HG02840 (cell line): ENCODE results near the gene CFAP251.
"Not testable (repeated sequence)": the region's sequence is repeated elsewhere in the genome, so short reads cannot be mapped to it uniquely, and the experiment has no call there.

Source experiments
- ATAC-seq: cut with Tn5 transposase; IDR thresholded peaks from one replicate; pipeline ENCODE4 v1.9.1; 2021; ENCODE audit warnings: mild to moderate bottlenecking, moderate library complexity, moderate number of reproducible peaks; ENCODE audit not compliant: unreplicated experiment, low FRiP score

The CFAP251 gene

GRCh38 chr12:121917950-121918678 lies at the start of gene CFAP251:
TSS of gene CFAP251 (plus strand) at chr12:121918592. CDS start at chr12:121921306, 2,714 bp downstream.
- peak; percentile 92 for ATAC-seq

GRCh38 chr12:121869229-121869628 lies 49.2 kb upstream of the CFAP251 start:
- ATAC-seq, result not testable (repeated sequence)

GRCh38 chr12:121871467-121871866 lies 46.9 kb upstream of the CFAP251 start:
- no peak for ATAC-seq

- ATAC-seq, result no peak
Measured at GRCh38 chr12:121872546-121873215, 45.7 kb upstream of the CFAP251 start.

- ATAC-seq, result no peak
Measured at GRCh38 chr12:121873216-121873569, 45.2 kb upstream of the CFAP251 start.

GRCh38 chr12:121874071-121874470 lies 44.3 kb upstream of the CFAP251 start:
- ATAC-seq, result no peak

- ATAC-seq, result no peak
Measured at GRCh38 chr12:121875582-121875981, 42.8 kb upstream of the CFAP251 start.

GRCh38 chr12:121876080-121876447 lies 42.3 kb upstream of the CFAP251 start:
- ATAC-seq, result not testable (repeated sequence)

- ATAC-seq, result no peak
Measured at GRCh38 chr12:121883315-121883660, 35.1 kb upstream of the CFAP251 start.

GRCh38 chr12:121885129-121885528 lies 33.3 kb upstream of the CFAP251 start:
- ATAC-seq, result not testable (repeated sequence)

- no peak for ATAC-seq
Measured at GRCh38 chr12:121888083-121888477, 30.3 kb upstream of the CFAP251 start.

GRCh38 chr12:121888478-121889273 lies 29.7 kb upstream of the CFAP251 start, which contains the start of gene PSMD9:
TSS of gene PSMD9 (plus strand) at chr12:121888790. CDS start at chr12:121888857, 67 bp downstream.
- peak; percentile 93 for ATAC-seq

GRCh38 chr12:121889274-121889624 lies 29.1 kb upstream of the CFAP251 start:
- no peak for ATAC-seq

GRCh38 chr12:121889661-121890060 lies 28.7 kb upstream of the CFAP251 start:
- ATAC-seq, result not testable (repeated sequence)

GRCh38 chr12:121892673-121893561 lies 25.5 kb upstream of the CFAP251 start:
- ATAC-seq, result no peak

- ATAC-seq, result no peak
Measured at GRCh38 chr12:121893961-121894460, 24.4 kb upstream of the CFAP251 start.

GRCh38 chr12:121894633-121895032 lies 23.8 kb upstream of the CFAP251 start:
- ATAC-seq, result no peak

GRCh38 chr12:121898287-121898686 lies 20.1 kb upstream of the CFAP251 start:
- no peak for ATAC-seq

GRCh38 chr12:121899590-121899989 lies 18.8 kb upstream of the CFAP251 start:
- no peak for ATAC-seq

- no peak for ATAC-seq
Measured at GRCh38 chr12:121903202-121903601, 15.2 kb upstream of the CFAP251 start.
